ENCODE measurements around the gene B3GNT2. TPM values are rescaled to one million over a fixed set of nuclear protein-coding genes. Genes with fewer than 3 reads are reported as not detected.

B3GNT2 gene
- total and polyA plus RNA-seq, 7 donors: 2.3 to 3.2 (median 2.9) TPM

DNA sequence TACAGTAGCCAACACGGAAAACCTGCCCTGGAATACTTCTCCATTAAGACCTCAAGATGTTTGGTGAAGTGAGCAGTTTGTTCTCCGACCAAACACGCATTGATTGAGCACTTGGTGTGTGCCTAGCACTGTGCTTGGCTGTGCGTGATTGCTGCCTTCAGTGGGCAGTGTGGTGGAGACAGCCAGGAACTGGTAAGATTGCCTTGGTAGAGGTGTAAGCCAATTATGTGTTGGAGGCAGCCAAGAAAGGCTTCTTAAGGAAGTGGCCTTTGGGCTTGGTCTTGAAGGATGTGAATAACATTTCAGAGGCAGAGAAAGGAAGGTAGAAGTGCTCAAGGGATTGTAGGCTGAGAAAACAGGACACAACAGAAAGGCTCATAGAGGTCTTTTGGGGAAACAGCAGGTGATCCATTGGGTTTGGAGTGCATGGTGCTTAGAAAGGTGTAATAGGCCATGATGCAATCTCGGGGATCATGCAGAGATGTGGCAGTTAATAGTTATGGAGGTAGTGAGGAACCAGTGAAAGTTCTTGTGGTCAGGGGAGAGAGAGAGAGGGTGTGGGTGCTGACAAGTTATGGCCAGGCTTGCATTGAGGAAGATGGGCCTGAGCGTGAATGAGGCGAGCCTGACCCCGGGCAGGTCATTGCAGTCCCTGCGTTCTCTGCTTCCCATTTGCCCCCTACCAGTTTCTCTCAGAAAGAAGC lies 6.3 kb downstream of the B3GNT2 start:
- ATAC-seq (no peak), DNase-seq (no peak)
- Histone ChIP-seq H3K4me3 (no peak overlapping the region), H3K27ac (no peak overlapping the region), H3K36me3 (ENCODE audit: insufficient read depth in 1 of 2, low read depth in 1 of 2) (no peaks in the 10 kb centered on the region), H3K27me3 (ENCODE audit: insufficient read depth in 3 of 3, low read length in 2 of 3) (no peaks in the 10 kb centered on the region), H3K9me3 (no peaks in the 10 kb centered on the region), H3K4me1 (peaks cover 13% of the 10 kb centered on the region)
- intact Hi-C loops (cut with DNase I): no loop called here
- WGBS, 3 donors: 90 to 94% (median 92%) methylated on average over 9 of the region's 9 CpGs
- TF ChIP-seq, protein P1, sequence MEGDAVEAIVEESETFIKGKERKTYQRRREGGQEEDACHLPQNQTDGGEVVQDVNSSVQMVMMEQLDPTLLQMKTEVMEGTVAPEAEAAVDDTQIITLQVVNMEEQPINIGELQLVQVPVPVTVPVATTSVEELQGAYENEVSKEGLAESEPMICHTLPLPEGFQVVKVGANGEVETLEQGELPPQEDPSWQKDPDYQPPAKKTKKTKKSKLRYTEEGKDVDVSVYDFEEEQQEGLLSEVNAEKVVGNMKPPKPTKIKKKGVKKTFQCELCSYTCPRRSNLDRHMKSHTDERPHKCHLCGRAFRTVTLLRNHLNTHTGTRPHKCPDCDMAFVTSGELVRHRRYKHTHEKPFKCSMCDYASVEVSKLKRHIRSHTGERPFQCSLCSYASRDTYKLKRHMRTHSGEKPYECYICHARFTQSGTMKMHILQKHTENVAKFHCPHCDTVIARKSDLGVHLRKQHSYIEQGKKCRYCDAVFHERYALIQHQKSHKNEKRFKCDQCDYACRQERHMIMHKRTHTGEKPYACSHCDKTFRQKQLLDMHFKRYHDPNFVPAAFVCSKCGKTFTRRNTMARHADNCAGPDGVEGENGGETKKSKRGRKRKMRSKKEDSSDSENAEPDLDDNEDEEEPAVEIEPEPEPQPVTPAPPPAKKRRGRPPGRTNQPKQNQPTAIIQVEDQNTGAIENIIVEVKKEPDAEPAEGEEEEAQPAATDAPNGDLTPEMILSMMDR (IDR thresholded peaks at IDR 0.05): no peak

GRCh38 chr2:62202729-62203128 lies 6.8 kb downstream of the B3GNT2 start:
- Histone ChIP-seq H3K4me3 (no peak overlapping the region), H3K27me3 (ENCODE audit: insufficient read depth in 3 of 3, low read length in 2 of 3) (no peaks in the 10 kb centered on the region), H3K36me3 (ENCODE audit: insufficient read depth in 1 of 2, low read depth in 1 of 2) (no peaks in the 10 kb centered on the region), H3K4me1 (peaks cover 13% of the 10 kb centered on the region), H3K27ac (no peak overlapping the region), H3K9me3 (no peaks in the 10 kb centered on the region)
- ATAC-seq: no peak
- intact Hi-C loops (cut with DNase I): no loop called here
- no peak for DNase-seq
- TF ChIP-seq, protein P1 (IDR thresholded peaks at IDR 0.05): no peak
- WGBS, 3 donors: 52 to 68% (median 61%) methylated on average over 1 of the region's 1 CpG

- 91 to 100% (median 100%) methylated on average over 1 of the region's 1 CpG for WGBS, 3 donors
- intact Hi-C loops (cut with DNase I): no loop called here
- TF ChIP-seq, protein P1 (IDR thresholded peaks at IDR 0.05): no peak
- Histone ChIP-seq H3K9me3 (no peaks in the 10 kb centered on the region), H3K27me3 (ENCODE audit: insufficient read depth in 3 of 3, low read length in 2 of 3) (no peaks in the 10 kb centered on the region), H3K4me3 (no peak overlapping the region), H3K36me3 (ENCODE audit: insufficient read depth in 1 of 2, low read depth in 1 of 2) (no peaks in the 10 kb centered on the region), H3K27ac (no peak overlapping the region), H3K4me1 (peaks cover 7% of the 10 kb centered on the region)
- DNase-seq (no peak), ATAC-seq (no peak)
These were observed 7.5 kb downstream of the B3GNT2 start for GRCh38 chr2:62203459-62203858.

DNA sequence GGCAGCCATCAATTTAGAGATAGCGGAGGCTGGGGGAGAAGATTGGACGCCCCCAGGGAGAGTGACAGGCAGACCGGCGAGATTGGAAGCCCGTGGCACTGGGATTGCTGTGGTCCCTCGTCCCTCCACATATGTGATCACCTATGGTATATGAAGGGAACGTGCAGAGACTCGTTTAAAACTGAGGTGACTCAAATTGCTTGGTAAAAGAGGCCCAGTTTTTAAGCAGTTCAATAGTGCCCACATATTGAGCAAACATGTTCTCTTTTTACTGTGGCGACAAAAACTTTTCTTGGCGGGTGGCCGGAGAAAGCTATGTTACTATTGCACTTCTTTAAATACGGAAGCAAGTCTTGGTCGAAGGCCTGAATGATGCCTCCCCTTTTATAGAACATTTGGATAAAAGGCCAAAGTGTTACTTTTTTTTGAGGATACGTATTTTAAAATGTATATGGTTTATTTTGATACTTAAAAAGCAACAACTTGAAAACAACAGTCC lies 9.1 kb downstream of the B3GNT2 start:
- no peaks in the 10 kb centered on the region for H3K4me1 ChIP-seq
- intact Hi-C loops (cut with DNase I): no loop called here
- no peak for ATAC-seq

More for the DNA sequence above, 9.1 kb downstream of the B3GNT2 start:
- 82 to 89% (median 87%) methylated on average over 14 of the region's 14 CpGs for WGBS, 3 donors
- H3K27ac ChIP-seq: no peak overlapping the region
- no peaks in the 10 kb centered on the region for H3K27me3 ChIP-seq (ENCODE audit: insufficient read depth in 3 of 3, low read length in 2 of 3)
- DNase-seq: no peak
- H3K4me3 ChIP-seq: no peak overlapping the region
- no peaks in the 10 kb centered on the region for H3K9me3 ChIP-seq
- no peaks in the 10 kb centered on the region for H3K36me3 ChIP-seq (ENCODE audit: insufficient read depth in 1 of 2, low read depth in 1 of 2)
- TF ChIP-seq, protein P1 (IDR thresholded peaks at IDR 0.05): no peak
